Smooth muscle cell (in vitro differentiated cells): ENCODE data around the gene TMEM18. TPM values are rescaled to one million over a fixed set of nuclear protein-coding genes. Genes with fewer than 3 reads are reported as not detected.
"Not testable (repeated sequence)": the region's sequence is repeated elsewhere in the genome, so short reads cannot be mapped to it uniquely, and the experiment has no call there.

Experiments used
- DNase-seq: peaks from one replicate; lab custom pipeline; 2025; ENCODE audit not compliant: unreplicated experiment; lab: John Stamatoyannopoulos, UW
- H2AFZ ChIP-seq: fragments of 200-600 bp; sonication (generic); 2 replicates; pipeline ENCODE4 v1.6.0; 2016; ENCODE audit warnings: antibody characterized with exemption, low read depth, mild to moderate bottlenecking
- H3F3A ChIP-seq: fragments of 200-600 bp; sonication (generic); 2 replicates; pipeline ENCODE4 v1.6.0; 2017; ENCODE audit warnings: antibody characterized with exemption, low read depth
- H3K27ac ChIP-seq: fragments of 200-600 bp; sonication (generic); 2 replicates; pipeline ENCODE4 v1.5.1; 2016; ENCODE audit warnings: low read depth, mild to moderate bottlenecking
- H3K27me3 ChIP-seq: fragments of 200-600 bp; sonication (generic); 2 replicates; pipeline ENCODE4 v1.6.1; 2016; ENCODE audit warnings: low read depth, mild to moderate bottlenecking
- H3K36me3 ChIP-seq: fragments of 200-600 bp; sonication (generic); 2 replicates; pipeline ENCODE4 v1.5.1; 2016; ENCODE audit warnings: low read depth
- H3K4me1 ChIP-seq: fragments of 200-600 bp; sonication (generic); 2 replicates; pipeline ENCODE4 v1.5.1; 2016; ENCODE audit warnings: low read depth
- H3K4me2 ChIP-seq: fragments of 200-600 bp; sonication (generic); 2 replicates; pipeline ENCODE4 v1.6.0; 2016; ENCODE audit warnings: mild to moderate bottlenecking
- H3K4me3 ChIP-seq: fragments of 200-600 bp; sonication (generic); 2 replicates; pipeline ENCODE4 v1.5.1; 2016; ENCODE audit warnings: mild to moderate bottlenecking
- H3K79me2 ChIP-seq: fragments of 200-600 bp; sonication (generic); 2 replicates; pipeline ENCODE4 v1.6.0; 2016; ENCODE audit warnings: low read depth, mild to moderate bottlenecking
- H3K9ac ChIP-seq: fragments of 200-600 bp; sonication (generic); 2 replicates; pipeline ENCODE4 v1.6.0; 2016; ENCODE audit warnings: low read depth
- H3K9me3 ChIP-seq: fragments of 200-600 bp; sonication (generic); replicated peaks from 2 replicates; pipeline ENCODE4 v1.5.1; 2016; ENCODE audit warnings: low read depth
- H4K20me1 ChIP-seq: fragments of 200-600 bp; sonication (generic); 2 replicates; pipeline ENCODE4 v1.6.0; 2016; ENCODE audit warnings: low read depth
- WGBS: methylation state at CpG from one replicate; pipeline ENCODE4 v1.1.7; 2016; ENCODE audit warnings: low lambda C conversion rate; 5-methylcytosine and 5-hydroxymethylcytosine counted together
- polyA plus RNA-seq: library from polyadenylated mRNA; unstranded; fragments of >200 nt; fragmentation: Nextera tagmentation; extraction: Ambion mirVana; gene quantifications from 2 replicates; pipeline ENCODE4 v1.2.1, GENCODE V29; 2016
- total RNA-seq: library from RNA; depleted of rRNA; stranded (reverse); fragments of >200 nt; gene quantifications from 2 replicates; pipeline ENCODE4 v1.2.3, GENCODE V29; 2014
- TF ChIP-seq, protein P1 (sequence below): fragments of 200-600 bp; sonication (generic); IDR thresholded peaks from 2 replicates; pipeline ENCODE4 v1.5.1; 2017; ENCODE audit warnings: borderline replicate concordance, mild to moderate bottlenecking, antibody characterized with exemption; ENCODE audit not compliant: insufficient read depth, poor library complexity, severe bottlenecking

Gene TMEM18
- total and polyA plus RNA-seq, 2 experiments from 2014 or later, result 18.3 to 29.1 TPM

DNA sequence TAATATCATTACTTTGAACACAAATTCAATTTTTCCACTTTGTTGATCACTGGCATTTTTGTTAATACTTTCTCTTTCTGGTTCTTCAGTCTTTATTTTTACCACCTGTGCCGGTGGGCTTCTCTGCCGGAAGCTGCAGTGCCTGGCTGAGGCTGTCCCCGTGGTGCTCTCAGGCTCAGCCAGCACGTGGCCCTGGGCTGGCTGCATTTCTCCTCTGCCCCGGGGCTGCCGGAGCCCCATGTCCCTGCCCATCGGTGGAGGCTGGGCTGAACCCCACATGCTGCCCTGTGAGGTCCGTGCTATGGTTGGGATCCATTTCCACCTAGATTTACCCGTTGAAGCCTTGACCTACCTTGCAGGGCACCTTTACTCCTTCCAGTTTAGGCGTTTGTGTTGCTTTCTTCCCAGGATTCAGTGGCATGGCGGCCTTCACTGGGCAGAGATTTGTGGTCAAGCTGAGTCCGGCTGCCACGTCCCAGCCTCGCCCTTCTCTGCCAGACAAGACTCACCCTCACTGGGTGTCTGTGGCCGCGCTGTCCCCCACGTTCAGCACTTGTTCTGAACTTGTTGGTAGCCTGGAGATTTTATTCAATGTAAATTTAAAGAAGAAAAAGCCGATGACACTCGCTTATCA lies 12.8 kb upstream of the TMEM18 start:
- H3K36me3 ChIP-seq, result no peaks in the 10 kb centered on the region
- no peaks in the 10 kb centered on the region for H3K9me3 ChIP-seq
- no peaks in the 10 kb centered on the region for H3F3A ChIP-seq
- H3K27me3 ChIP-seq, result no peaks in the 10 kb centered on the region
- no peak overlapping the region for H2AFZ ChIP-seq
- no peaks in the 10 kb centered on the region for H3K4me1 ChIP-seq
- 87% methylated on average over 19 of the region's 19 CpGs for WGBS
- H3K4me3 ChIP-seq, result no peak overlapping the region
- H3K9ac ChIP-seq, result no peak overlapping the region
- TF ChIP-seq, protein P1, sequence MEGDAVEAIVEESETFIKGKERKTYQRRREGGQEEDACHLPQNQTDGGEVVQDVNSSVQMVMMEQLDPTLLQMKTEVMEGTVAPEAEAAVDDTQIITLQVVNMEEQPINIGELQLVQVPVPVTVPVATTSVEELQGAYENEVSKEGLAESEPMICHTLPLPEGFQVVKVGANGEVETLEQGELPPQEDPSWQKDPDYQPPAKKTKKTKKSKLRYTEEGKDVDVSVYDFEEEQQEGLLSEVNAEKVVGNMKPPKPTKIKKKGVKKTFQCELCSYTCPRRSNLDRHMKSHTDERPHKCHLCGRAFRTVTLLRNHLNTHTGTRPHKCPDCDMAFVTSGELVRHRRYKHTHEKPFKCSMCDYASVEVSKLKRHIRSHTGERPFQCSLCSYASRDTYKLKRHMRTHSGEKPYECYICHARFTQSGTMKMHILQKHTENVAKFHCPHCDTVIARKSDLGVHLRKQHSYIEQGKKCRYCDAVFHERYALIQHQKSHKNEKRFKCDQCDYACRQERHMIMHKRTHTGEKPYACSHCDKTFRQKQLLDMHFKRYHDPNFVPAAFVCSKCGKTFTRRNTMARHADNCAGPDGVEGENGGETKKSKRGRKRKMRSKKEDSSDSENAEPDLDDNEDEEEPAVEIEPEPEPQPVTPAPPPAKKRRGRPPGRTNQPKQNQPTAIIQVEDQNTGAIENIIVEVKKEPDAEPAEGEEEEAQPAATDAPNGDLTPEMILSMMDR, result no peak
- H3K4me2 ChIP-seq, result no peak overlapping the region
- H3K27ac ChIP-seq, result no peak overlapping the region
- H4K20me1 ChIP-seq, result no peaks in the 10 kb centered on the region
- DNase-seq, result no peak
- H3K79me2 ChIP-seq, result no peaks in the 10 kb centered on the region

DNA sequence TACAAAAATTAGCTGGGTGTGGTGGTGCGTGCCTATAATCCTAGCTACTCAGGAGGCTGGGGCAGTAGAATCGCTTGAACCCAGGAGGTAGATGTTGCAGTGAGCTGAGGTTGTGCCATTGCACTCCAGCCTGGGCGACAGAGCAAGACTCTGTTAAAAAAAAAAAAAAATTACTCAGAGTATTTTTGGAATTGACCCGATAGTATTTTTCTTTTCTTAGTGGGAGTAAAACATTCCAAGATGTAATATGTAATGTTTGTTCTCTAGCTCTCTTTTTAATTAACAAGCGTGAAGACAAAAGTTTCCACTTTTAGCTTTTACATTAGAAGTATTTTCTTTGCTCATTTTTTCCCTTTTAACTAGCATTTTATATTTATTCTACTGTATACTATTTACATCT lies 12.0 kb upstream of the TMEM18 start:
- H3K79me2 ChIP-seq, result no peaks in the 10 kb centered on the region
- TF ChIP-seq, protein P1, result no peak
- no peak overlapping the region for H3K4me2 ChIP-seq

DNA sequence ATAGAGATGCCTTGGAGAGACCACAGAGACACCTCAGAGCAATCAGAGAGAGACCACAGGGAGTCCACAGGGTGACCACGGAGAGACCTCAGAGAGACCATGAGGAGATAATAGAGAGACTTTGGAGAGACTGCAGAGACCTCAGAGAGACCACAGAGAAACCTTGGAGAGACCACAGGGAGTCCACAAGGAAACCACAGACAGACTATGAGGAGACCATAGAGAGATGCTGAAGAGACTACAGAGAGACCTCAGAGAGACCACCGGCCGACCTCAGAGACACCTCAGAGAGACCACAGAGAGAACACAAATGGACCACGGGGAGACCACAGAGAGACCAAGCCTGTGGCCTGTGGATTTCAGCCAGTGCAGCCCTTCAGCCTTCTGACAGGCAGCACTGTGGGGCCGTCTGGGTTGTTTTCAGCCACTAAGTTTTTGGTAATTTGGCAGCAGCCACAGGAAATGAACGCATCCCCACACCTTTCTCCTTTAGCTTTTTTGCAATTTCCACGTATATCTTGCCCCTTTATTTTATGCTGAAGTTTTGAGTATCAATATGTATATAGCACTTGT lies 11.4 kb upstream of the TMEM18 start:
- no peak overlapping the region for H3K9ac ChIP-seq
- no peak overlapping the region for H2AFZ ChIP-seq
- DNase-seq, result no peak
- no peak overlapping the region for H3K4me3 ChIP-seq
- H3K4me1 ChIP-seq, result no peaks in the 10 kb centered on the region
- H3K27me3 ChIP-seq, result no peaks in the 10 kb centered on the region
- H3K27ac ChIP-seq, result no peak overlapping the region
- no peak overlapping the region for H3K4me2 ChIP-seq
- TF ChIP-seq, protein P1, result no peak
- no peaks in the 10 kb centered on the region for H3F3A ChIP-seq
- no peaks in the 10 kb centered on the region for H4K20me1 ChIP-seq
- 94% methylated on average over 7 of the region's 7 CpGs for WGBS
- no peaks in the 10 kb centered on the region for H3K9me3 ChIP-seq
- H3K79me2 ChIP-seq, result no peaks in the 10 kb centered on the region
- no peaks in the 10 kb centered on the region for H3K36me3 ChIP-seq

More for the DNA sequence above, 12.0 kb upstream of the TMEM18 start:
- no peaks in the 10 kb centered on the region for H3K36me3 ChIP-seq
- no peak for DNase-seq
- no peaks in the 10 kb centered on the region for H4K20me1 ChIP-seq
- H3K27me3 ChIP-seq, result no peaks in the 10 kb centered on the region
- H3K4me3 ChIP-seq, result no peak overlapping the region
- no peaks in the 10 kb centered on the region for H3K9me3 ChIP-seq
- 83% methylated on average over 5 of the region's 5 CpGs for WGBS
- no peak overlapping the region for H3K9ac ChIP-seq
- H2AFZ ChIP-seq, result no peak overlapping the region
- no peaks in the 10 kb centered on the region for H3F3A ChIP-seq
- no peak overlapping the region for H3K27ac ChIP-seq
- H3K4me1 ChIP-seq, result no peaks in the 10 kb centered on the region

DNA sequence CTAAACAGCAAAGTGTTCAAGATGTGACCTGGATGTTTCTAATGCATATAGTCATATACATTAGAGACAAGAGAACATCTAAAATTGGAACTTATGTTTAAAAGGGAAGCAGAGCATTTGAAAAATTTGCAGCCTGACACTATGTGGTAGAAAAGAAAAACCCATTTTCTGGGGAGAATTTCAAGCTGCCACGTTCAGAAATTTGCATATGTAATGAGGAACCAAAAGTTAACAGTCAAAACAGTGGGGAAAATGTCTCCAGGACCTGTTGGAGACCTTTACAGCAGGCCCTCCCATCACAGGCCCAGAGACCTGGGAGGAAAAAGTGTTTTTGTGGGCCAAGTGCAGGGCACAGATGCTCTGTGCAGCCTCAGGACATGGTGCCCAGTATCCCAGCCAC lies 8.2 kb upstream of the TMEM18 start:
- Histone ChIP-seq H3K4me3 (no peak overlapping the region), H3K27me3 (no peaks in the 10 kb centered on the region), H3F3A (no peaks in the 10 kb centered on the region), H2AFZ (no peak overlapping the region), H3K4me2 (no peak overlapping the region), H3K27ac (no peak overlapping the region), H3K36me3 (no peaks in the 10 kb centered on the region), H3K79me2 (no peaks in the 10 kb centered on the region), H3K9ac (no peak overlapping the region), H3K4me1 (no peaks in the 10 kb centered on the region), H3K9me3 (no peaks in the 10 kb centered on the region), H4K20me1 (no peaks in the 10 kb centered on the region)
- 90% methylated on average over 1 of the region's 1 CpG for WGBS
- TF ChIP-seq, protein P1, result no peak
- no peak for DNase-seq

DNA sequence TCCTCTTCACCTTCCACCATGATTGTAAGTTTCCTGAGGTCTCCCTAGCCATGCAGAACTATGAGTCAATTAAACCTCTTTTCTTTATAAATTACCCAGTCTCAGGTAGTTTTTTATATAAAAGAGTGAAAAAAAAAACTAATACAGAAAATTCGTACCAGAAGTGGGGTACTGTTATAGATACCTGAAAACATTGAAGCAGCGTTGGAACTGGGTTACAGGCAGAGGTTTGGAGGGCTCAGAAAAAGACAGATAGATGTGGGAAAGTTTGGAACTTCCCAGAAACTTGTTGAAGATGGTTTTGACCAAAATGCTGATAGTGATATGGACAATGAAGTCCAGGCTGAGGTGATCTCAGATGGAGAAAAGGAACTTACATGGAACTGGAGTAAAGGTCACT lies 7.7 kb upstream of the TMEM18 start:
- not testable (repeated sequence) for H3K4me3 ChIP-seq, H4K20me1 ChIP-seq, H2AFZ ChIP-seq, H3K4me1 ChIP-seq, H3K9me3 ChIP-seq, DNase-seq, H3F3A ChIP-seq, H3K27ac ChIP-seq, H3K79me2 ChIP-seq, H3K4me2 ChIP-seq, H3K27me3 ChIP-seq, H3K36me3 ChIP-seq, H3K9ac ChIP-seq
- WGBS, result 93% methylated on average over 2 of the region's 2 CpGs
